ENCODE results near the gene FRYL.
"Not testable (repeated sequence)": the region's sequence is repeated elsewhere in the genome, so short reads cannot be mapped to it uniquely, and the experiment has no call there.

Gene FRYL

GRCh38 chr4:48693856-48694574 is 86.1 kb downstream of the FRYL start:
- no peak for DNase-seq

- no peak for DNase-seq
These were observed 87.2 kb downstream of the FRYL start for GRCh38 chr4:48692897-48693296.

GRCh38 chr4:48692044-48692443 is 88.0 kb downstream of the FRYL start:
- DNase-seq = no peak

DNA sequence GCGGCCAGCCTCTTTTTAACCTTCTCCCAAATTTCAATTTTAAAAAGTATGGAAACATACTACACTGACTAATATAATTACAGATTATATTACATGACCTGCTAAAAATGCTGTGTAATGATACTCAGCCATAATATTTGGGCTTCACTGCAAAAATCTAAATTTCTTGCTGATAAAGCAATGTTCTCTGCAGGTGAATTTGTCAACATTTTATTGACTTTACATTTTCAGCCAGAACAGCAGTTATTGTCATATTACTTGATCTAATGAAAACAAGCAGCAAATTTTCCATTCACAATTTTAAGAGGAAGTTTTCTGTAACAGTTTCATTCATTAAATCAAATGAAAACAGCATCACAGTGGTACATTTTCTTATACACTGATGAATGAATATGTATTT is 91.1 kb downstream of the FRYL start:
- DNase-seq = no peak

DNA sequence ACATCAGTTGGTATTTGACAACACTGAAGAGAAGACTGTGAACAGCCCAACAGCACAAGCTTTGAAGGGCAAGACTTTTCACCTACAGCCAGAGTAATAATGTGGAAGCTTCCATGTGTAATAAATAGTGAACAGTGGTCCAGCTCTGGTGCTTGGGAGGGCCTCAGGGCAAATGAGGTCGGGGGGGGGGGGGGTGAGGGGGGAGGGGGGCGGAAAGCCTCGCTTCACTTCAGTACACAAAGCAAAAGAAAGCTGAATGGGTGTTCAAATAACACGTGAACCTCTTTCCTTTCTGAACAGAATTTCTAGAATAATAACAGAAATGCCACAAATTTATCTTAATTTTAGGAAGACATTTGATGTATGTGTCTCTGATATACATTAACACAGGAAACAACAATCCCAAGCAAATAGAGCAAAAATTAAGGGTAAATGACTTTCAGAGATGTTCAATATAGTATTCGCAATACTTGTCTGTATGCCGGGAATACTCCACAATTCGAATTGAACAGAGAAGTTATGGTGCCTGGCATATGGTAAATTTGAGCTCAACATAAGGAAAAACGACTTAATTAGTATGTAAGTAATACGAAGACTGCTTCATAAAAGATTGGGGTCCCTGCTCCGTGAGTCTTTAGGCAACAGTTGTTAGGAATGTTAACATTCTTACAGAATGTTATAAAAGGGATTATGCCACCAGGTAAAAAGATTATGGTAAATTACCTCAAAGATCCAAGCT is 92.6 kb downstream of the FRYL start:
- DNase-seq = no peak

DNA sequence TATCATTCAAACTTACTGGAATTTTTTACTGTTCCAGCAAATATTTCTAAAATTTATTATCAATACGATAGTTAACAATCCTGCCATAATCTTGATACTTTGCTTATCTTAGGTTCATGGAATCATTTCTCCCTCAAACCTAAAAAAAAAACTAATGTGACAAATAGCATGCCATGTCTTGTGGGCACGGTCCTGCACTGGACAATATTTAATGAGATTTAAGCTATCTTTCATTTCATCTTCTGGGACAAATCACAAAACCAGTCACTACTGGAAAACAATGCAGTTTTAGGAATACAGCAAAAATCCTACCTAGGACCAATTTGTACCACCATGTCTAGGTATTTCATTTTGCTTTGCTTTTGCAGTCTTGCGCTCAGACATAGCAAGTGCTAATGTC is 93.7 kb downstream of the FRYL start:
- DNase-seq = no peak

GRCh38 chr4:48683784-48684666 is 96.1 kb downstream of the FRYL start:
- DNase-seq = peak; percentile 5

DNA sequence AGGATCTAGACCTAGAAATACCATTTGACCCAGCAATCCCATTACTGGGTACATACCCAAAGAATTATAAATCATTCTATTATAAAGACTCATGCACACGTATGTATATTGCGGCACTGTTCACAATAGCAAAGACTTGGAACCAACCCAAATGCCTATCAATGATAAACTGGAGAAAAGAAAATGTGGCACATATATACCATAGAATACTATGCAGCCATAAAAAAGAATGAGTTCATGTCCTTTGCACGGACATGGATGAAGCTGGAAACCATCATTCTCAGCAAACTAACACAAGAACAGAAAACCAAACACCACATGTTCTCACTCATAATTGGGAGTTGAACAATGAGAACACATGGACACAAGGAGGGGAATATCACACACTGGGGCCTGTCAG is 97.2 kb downstream of the FRYL start:
- not testable (repeated sequence) for DNase-seq

DNA sequence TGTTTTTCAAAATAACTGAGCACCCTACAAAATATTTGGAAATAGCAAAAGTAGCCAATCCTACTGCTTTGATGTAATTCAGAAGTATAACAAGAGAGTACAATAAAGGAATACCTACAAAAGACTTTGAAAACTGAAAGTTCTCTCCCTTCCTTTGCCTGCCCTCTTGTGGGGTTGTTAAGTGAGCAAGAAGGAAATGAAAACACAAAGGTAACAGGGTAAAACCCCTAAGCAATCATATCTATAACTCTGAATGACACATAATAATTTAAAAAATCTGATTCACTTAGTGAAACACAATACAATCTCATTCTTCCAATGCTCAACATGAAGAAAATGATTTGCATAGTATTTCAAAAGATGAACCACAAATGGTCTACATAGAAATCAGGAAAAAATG is 98.2 kb downstream of the FRYL start:
- DNase-seq = no peak

- DNase-seq = no peak
These were observed 99.1 kb downstream of the FRYL start for GRCh38 chr4:48680848-48681568.

GRCh38 chr4:48673537-48673936 is 106.5 kb downstream of the FRYL start:
- DNase-seq = no peak

GRCh38 chr4:48670587-48670986 is 109.5 kb downstream of the FRYL start:
- DNase-seq = no peak

DNA sequence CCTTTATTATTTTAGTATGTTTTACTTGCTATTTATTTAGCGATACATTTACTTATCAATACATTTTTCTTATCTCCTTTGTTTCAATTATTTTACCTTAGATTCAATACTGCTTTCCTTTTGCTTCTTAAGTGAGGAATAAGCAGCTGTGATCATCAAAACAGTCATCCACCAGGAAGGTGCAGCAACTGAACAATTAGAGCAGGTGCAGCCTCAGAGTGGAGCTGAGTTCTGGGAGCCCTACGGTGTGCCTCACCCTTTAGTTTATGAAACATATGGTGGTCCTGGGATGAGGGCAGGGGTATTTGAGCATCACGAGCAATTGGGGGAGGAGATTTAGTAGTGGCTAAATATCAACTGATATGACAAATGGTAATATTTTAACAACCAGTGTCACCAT is 111.0 kb downstream of the FRYL start:
- no peak for DNase-seq

- DNase-seq = no peak
These were observed 111.6 kb downstream of the FRYL start for GRCh38 chr4:48668254-48669017.

DNA sequence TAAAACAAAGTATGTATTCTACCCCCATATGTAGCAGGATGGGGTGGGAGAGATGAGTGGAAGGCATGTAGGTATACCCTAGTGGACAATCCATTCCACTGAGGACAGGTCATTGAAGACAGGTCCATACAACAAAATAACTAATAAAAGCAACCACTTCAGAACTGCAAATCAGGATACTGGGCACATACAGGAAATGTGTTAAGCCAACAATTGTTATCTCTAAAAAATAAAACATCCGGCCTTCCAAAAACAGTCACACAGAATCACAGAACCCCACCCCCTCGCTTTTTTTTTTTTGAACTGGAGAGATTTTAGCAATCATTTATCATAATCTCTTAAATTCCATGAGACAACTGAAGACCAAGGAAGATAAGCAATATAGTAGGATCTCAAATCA is 112.9 kb downstream of the FRYL start:
- DNase-seq = no peak

GRCh38 chr4:48665555-48666186 is 114.4 kb downstream of the FRYL start:
- no peak for DNase-seq

DNA sequence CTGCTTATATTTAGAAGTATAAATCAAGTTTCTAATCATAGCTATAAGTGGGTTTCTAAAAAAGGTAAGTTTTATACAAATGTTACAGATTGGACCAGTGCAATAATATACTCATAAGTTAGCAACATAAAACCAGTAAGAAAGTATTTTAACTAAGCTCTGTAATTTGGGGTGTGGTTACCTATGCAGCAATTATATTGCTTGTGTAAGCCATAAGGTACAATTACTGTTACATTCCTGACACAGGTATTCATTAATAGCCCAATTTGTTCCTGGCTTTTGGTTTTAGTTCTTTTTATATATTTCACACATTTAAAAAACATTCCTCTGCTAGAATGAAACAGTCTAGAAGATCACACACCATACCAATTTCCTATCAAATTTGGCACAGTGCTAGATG is 115.1 kb downstream of the FRYL start:
- DNase-seq = no peak

DNA sequence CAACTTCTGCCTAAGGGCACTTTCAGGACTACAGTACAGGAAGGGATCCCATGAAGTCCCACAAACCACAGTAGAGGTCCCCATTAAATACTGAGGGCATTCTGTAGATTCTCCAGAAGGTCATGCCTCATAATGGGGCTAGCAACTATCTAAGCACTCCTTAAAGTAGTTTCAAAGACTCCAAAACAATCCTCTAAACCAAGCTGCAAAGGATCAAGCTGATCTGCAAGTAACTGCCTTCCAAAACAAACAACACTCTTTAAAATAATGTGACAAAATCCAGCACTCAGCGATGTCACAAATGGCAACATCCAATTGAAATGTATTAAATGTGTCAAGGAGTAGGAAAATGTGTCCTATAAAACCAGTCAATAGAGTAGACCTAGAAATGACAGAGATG is 118.7 kb downstream of the FRYL start:
- DNase-seq = no peak

DNA sequence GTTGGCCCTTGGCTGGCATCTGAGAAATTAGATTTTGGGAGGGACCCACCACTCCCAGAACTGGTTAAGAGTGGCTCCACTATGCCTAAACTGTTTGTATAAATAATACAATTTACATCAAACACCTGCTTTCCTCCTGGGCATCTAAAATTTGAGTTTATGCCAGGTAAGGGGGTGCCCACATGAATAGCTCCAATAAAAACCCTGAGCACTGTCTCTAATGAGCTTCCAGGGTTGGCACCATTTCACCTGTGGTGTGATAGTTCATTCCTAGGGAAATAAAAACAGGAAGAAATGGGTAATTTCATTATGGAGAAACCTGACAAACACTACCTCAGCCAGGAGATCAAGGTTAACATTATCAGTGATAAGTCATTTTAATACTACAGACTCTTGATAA is 119.7 kb downstream of the FRYL start:
- no peak for DNase-seq

DNA sequence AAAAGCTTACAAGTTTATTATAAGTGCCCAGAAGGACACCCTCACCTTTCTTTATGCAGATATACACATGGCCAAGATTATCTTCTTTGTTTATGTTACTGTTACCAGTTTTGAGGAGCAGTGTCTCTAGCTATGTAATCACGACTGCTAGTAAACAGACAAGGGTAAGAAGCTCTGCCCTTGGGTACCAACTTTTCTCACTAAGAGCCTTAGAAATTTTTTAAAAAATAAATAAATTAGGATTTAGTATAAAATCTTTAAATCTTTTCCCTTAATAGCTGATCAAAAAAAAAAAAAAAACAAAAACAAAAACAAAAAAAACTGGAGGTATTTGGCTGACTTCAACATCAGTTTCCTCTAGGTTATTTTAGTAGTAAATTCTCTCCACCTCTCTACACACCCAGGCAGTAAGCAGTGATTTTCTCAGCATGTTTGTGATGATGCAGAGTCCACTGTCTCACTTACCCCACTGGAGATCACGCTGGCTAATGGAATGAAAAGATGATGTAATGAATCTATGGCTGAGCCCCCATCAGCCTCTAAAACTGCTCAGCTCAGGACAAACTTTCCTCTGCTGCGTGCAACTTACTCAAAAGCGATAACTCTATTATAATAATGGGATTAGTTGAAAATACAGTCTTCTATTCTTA is 125.9 kb downstream of the FRYL start:
- no peak for DNase-seq

Measured in SIG-M5 (cell line).